Neural cell (in vitro differentiated cells): ENCODE results near the gene LRCH1. TPM values are rescaled to one million over a fixed set of nuclear protein-coding genes. Genes with fewer than 3 reads are reported as not detected.

ENCODE experiments used
- H2AFZ ChIP-seq: fragments of 200-600, 300-800 bp; sonication (generic), shearing (Covaris generic); 2 replicates; pipeline ENCODE4 v1.6.0; 2014; ENCODE audit warnings: low read depth, mild to moderate bottlenecking, antibody characterized with exemption, low read length, moderate library complexity
- H3F3A ChIP-seq: fragments of 200-600 bp; shearing (Covaris generic); 2 replicates; pipeline ENCODE4 v1.6.1; 2016; ENCODE audit warnings: mild to moderate bottlenecking, moderate library complexity, mixed read lengths, antibody characterized with exemption, low read length; ENCODE audit not compliant: insufficient read depth, poor library complexity, severe bottlenecking
- H3K27ac ChIP-seq: fragments of 200-600, 300-800 bp; sonication (generic), shearing (Covaris generic); 2 replicates; pipeline ENCODE4 v1.5.1; 2014; ENCODE audit warnings: mild to moderate bottlenecking, low read length, moderate library complexity
- H3K27me3 ChIP-seq: fragments of 300-800, 200-600 bp; sonication (generic), shearing (Covaris generic); 2 replicates; pipeline ENCODE4 v1.6.0; 2014; ENCODE audit warnings: mild to moderate bottlenecking, low read depth, low read length, moderate library complexity; ENCODE audit not compliant: insufficient read depth
- H3K36me3 ChIP-seq: fragments of 300-800, 200-600 bp; sonication (generic), shearing (Covaris generic); 2 replicates; pipeline ENCODE4 v1.5.1; 2014; ENCODE audit warnings: mild to moderate bottlenecking, antibody characterized with exemption, low read length, moderate library complexity; ENCODE audit not compliant: insufficient read depth
- H3K4me2 ChIP-seq: fragments of 300-800, 200-600 bp; sonication (generic), shearing (Covaris generic); 2 replicates; pipeline ENCODE4 v1.6.0; 2014; ENCODE audit warnings: mild to moderate bottlenecking, low read length
- H3K4me3 ChIP-seq: fragments of 300-800, 200-600 bp; sonication (generic), shearing (Covaris generic); 2 replicates; pipeline ENCODE4 v1.5.1; 2014; ENCODE audit warnings: mild to moderate bottlenecking, low read length, moderate library complexity
- H3K79me2 ChIP-seq: fragments of 200-600 bp; shearing (Covaris generic); replicated peaks from 2 replicates; pipeline ENCODE4 v1.6.0; 2014; ENCODE audit warnings: mild to moderate bottlenecking, low read length, moderate library complexity; ENCODE audit not compliant: insufficient read depth
- H3K9ac ChIP-seq: fragments of 300-800, 200-600 bp; sonication (generic), shearing (Covaris generic); 2 replicates; pipeline ENCODE4 v1.6.1; 2016; ENCODE audit warnings: mild to moderate bottlenecking, low read length, mixed read lengths
- H3K9me2 ChIP-seq: fragments of 200-600 bp; shearing (Covaris generic); 2 replicates; pipeline ENCODE4 v1.6.1; 2016; ENCODE audit warnings: mild to moderate bottlenecking, low read length, mixed read lengths; ENCODE audit not compliant: insufficient read depth
- H3K9me3 ChIP-seq: fragments of 200-600, 300-800 bp; sonication (generic), shearing (Covaris generic); 2 replicates; pipeline ENCODE4 v1.6.1; 2016; ENCODE audit warnings: mild to moderate bottlenecking, mixed run types, low read length, moderate library complexity, mixed read lengths
- H4K20me1 ChIP-seq: fragments of 200-600 bp; shearing (Covaris generic); 2 replicates; pipeline ENCODE4 v1.6.1; 2016; ENCODE audit warnings: mild to moderate bottlenecking, mixed run types; ENCODE audit not compliant: insufficient read depth
- CTCF ChIP-seq: fragments of 450-650 bp; IDR thresholded peaks from 2 replicates; pipeline ENCODE4 v1.5.1; 2014; ENCODE audit warnings: antibody characterized with exemption, mild to moderate bottlenecking, moderate library complexity; ENCODE audit not compliant: poor library complexity, severe bottlenecking
- EP300 ChIP-seq: fragments of 450-650 bp; conservative IDR thresholded peaks from 2 replicates; pipeline ENCODE4 v1.6.1; 2014; ENCODE audit warnings: antibody characterized with exemption, mild to moderate bottlenecking, moderate library complexity; ENCODE audit not compliant: poor library complexity, severe bottlenecking
- EZH2 ChIP-seq: fragments of 200-600, 300-800 bp; shearing (Covaris generic), sonication (generic); IDR thresholded peaks from 2 replicates; pipeline ENCODE4 v1.6.1; 2014; ENCODE audit warnings: antibody characterized with exemption, low read length, borderline replicate concordance, mild to moderate bottlenecking; ENCODE audit not compliant: insufficient read depth, poor library complexity, severe bottlenecking
- MXI1 ChIP-seq: fragments of 450-650 bp; conservative IDR thresholded peaks from 2 replicates; pipeline ENCODE4 v1.6.1; 2014; ENCODE audit warnings: antibody characterized with exemption, mild to moderate bottlenecking; ENCODE audit not compliant: poor library complexity, severe bottlenecking
- POLR2AphosphoS5 ChIP-seq: IDR thresholded peaks from 2 replicates; pipeline ENCODE4 v1.6.1; 2012
- RAD21 ChIP-seq: fragments of 450-650 bp; conservative IDR thresholded peaks from 2 replicates; pipeline ENCODE4 v1.6.1; 2014; ENCODE audit warnings: antibody characterized with exemption, mild to moderate bottlenecking, moderate library complexity
- SMC3 ChIP-seq: fragments of 450-650 bp; conservative IDR thresholded peaks from 2 replicates; pipeline ENCODE4 v1.6.1; 2014; ENCODE audit warnings: antibody characterized with exemption, mild to moderate bottlenecking, moderate library complexity; ENCODE audit not compliant: poor library complexity
- TAF1 ChIP-seq: IDR thresholded peaks from 2 replicates; pipeline ENCODE4 v1.6.1; 2012; ENCODE audit warnings: low read depth
- polyA plus RNA-seq: library from polyadenylated mRNA; depleted of rRNA; stranded (reverse); fragments of >200 nt; gene quantifications from 2 replicates; pipeline ENCODE4 v1.2.3, GENCODE V29; 2014
- TF ChIP-seq, protein P1 (sequence below): IDR thresholded peaks from 2 replicates; pipeline ENCODE4 v1.6.1; 2012; ENCODE audit warnings: borderline replicate concordance

LRCH1 gene
- polyA plus RNA-seq, 1 donor from 2014 or later = 15.4 TPM

DNA sequence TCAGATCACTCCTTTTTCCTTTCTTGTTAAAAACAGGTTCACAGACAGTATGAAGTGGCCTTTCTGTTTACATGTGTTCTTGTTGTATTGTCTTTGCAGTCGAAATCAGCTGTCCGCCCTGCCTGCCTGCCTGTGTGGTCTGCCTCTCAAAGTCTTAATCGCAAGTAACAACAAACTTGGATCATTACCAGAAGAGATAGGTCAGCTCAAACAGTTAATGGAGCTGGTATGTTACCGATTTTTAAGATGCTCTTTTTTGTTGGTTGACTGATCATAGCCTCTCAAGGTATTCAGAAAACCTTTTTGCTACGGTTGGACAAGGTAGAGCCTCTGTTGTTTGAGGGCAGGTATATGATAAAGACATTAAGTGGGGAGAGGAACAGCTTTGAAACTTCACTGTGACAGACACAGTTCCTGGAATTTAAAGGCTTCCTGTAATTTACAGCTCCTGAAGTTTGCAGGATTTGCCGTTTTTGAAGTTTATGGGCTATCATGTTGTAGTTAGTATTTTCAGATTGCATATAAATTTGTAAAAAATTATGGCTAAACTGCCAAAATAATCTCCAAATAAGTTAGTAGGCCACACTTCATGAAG, 116.1 kb downstream of the LRCH1 start:
- no peaks in the 10 kb centered on the region for H3K79me2 ChIP-seq
- no peaks in the 10 kb centered on the region for H3K27me3 ChIP-seq
- no peaks in the 10 kb centered on the region for H3K9me3 ChIP-seq
- H3K36me3 ChIP-seq = no peaks in the 10 kb centered on the region
- no peak overlapping the region for H3K4me3 ChIP-seq
- H3K9ac ChIP-seq = no peak overlapping the region
- no peaks in the 10 kb centered on the region for H3K9me2 ChIP-seq
- TF ChIP-seq EZH2 (no peak), RAD21 (no peak), SMC3 (no peak), MXI1 (no peak), CTCF (no peak), TAF1 (no peak)
- TF ChIP-seq, protein P1, sequence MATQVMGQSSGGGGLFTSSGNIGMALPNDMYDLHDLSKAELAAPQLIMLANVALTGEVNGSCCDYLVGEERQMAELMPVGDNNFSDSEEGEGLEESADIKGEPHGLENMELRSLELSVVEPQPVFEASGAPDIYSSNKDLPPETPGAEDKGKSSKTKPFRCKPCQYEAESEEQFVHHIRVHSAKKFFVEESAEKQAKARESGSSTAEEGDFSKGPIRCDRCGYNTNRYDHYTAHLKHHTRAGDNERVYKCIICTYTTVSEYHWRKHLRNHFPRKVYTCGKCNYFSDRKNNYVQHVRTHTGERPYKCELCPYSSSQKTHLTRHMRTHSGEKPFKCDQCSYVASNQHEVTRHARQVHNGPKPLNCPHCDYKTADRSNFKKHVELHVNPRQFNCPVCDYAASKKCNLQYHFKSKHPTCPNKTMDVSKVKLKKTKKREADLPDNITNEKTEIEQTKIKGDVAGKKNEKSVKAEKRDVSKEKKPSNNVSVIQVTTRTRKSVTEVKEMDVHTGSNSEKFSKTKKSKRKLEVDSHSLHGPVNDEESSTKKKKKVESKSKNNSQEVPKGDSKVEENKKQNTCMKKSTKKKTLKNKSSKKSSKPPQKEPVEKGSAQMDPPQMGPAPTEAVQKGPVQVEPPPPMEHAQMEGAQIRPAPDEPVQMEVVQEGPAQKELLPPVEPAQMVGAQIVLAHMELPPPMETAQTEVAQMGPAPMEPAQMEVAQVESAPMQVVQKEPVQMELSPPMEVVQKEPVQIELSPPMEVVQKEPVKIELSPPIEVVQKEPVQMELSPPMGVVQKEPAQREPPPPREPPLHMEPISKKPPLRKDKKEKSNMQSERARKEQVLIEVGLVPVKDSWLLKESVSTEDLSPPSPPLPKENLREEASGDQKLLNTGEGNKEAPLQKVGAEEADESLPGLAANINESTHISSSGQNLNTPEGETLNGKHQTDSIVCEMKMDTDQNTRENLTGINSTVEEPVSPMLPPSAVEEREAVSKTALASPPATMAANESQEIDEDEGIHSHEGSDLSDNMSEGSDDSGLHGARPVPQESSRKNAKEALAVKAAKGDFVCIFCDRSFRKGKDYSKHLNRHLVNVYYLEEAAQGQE = no peak
- no peak overlapping the region for H3K4me2 ChIP-seq
- no peaks in the 10 kb centered on the region for H4K20me1 ChIP-seq
- H3K27ac ChIP-seq = no peak overlapping the region
- no peaks in the 10 kb centered on the region for H3F3A ChIP-seq
- no peak overlapping the region for H2AFZ ChIP-seq

DNA sequence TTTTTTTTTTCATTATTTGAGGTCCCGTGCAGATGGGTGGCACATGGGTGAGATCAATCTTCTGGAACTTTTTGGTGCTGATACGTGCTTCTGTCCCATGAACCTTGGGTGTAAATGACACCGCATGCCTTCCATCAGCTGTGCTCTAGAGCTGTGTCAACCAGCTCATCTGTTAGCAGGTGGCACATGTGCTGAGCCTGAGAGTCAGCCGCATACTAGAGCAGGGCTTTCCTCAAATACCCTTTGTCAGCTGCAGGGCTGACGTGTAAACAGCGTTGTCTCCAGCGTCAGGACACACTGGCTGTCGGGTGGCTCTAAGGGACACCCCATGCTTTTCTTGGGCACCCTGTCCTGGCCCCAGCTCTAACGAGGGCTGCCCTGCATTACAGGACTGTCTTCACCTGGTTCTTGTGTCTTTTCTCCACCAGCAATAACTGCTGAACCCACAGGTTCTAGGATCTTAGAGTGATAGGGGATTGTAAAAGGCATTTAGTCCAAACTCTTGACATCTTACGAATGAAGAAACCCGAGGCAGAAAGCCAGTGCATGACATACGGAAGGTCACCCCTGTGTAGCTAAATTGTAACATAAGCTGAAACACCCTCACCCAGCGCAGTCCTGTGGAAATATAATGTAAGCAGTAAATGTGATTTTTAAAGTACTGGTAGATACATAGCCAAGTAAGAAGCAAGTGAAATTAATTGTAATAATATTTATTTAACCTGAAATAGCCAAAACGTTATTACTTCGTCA, 119.5 kb downstream of the LRCH1 start:
- Histone ChIP-seq H3K9me2 (no peaks in the 10 kb centered on the region), H3K27ac (no peak overlapping the region), H3K4me3 (no peak overlapping the region), H3K27me3 (no peaks in the 10 kb centered on the region), H3K9me3 (no peaks in the 10 kb centered on the region), H3K36me3 (no peaks in the 10 kb centered on the region), H2AFZ (no peak overlapping the region), H4K20me1 (no peaks in the 10 kb centered on the region), H3K79me2 (no peaks in the 10 kb centered on the region), H3F3A (no peaks in the 10 kb centered on the region), H3K4me2 (no peak overlapping the region), H3K9ac (no peak overlapping the region)
- TF ChIP-seq MXI1 (no peak), TAF1 (no peak), CTCF (no peak), EZH2 (no peak), POLR2AphosphoS5 (no peak), EP300 (no peak), RAD21 (no peak), SMC3 (no peak)
- TF ChIP-seq, protein P1 = no peak
